RCC 7860 (cell line): ENCODE results near the gene TSC1.

Experiments used
- DNase-seq: peaks from one replicate; pipeline ENCODE4 v3.0.0-alpha.2; 2015; ENCODE audit warnings: low spot score
- FAIRE-seq: peaks from 2 replicates; lab custom pipeline; 2012; peaks lifted over from hg19 to GRCh38; lab: Jason Lieb, UNC

TSC1 gene

GRCh38 chr9:132873403-132873802 lies 71.0 kb downstream of the TSC1 start:
- no peak for FAIRE-seq
- DNase-seq, result no peak

- DNase-seq (no peak), FAIRE-seq (no peak)
These were observed 75.2 kb downstream of the TSC1 start for GRCh38 chr9:132869266-132869665.

GRCh38 chr9:132866898-132867297 lies 77.5 kb downstream of the TSC1 start:
- no peak for DNase-seq
- no peak for FAIRE-seq

GRCh38 chr9:132864691-132865090 lies 79.7 kb downstream of the TSC1 start:
- DNase-seq (no peak), FAIRE-seq (no peak)

- DNase-seq (no peak), FAIRE-seq (no peak)
These were observed 80.1 kb downstream of the TSC1 start for GRCh38 chr9:132864277-132864676.

GRCh38 chr9:132863096-132863495 lies 81.3 kb downstream of the TSC1 start:
- FAIRE-seq, result no peak
- DNase-seq, result no peak

GRCh38 chr9:132862533-132862932 lies 81.9 kb downstream of the TSC1 start:
- FAIRE-seq (no peak), DNase-seq (no peak)

- FAIRE-seq (no peak), DNase-seq (no peak)
These were observed 82.8 kb downstream of the TSC1 start for GRCh38 chr9:132861666-132862065.

GRCh38 chr9:132858751-132859150 lies 85.7 kb downstream of the TSC1 start:
- FAIRE-seq (no peak), DNase-seq (no peak)

GRCh38 chr9:132857616-132858342 lies 86.6 kb downstream of the TSC1 start:
- no peak for FAIRE-seq
- no peak for DNase-seq

- DNase-seq, result no peak
- FAIRE-seq, result no peak
These were observed 87.4 kb downstream of the TSC1 start for GRCh38 chr9:132857031-132857430.

GRCh38 chr9:132855904-132856303 lies 88.5 kb downstream of the TSC1 start:
- no peak for FAIRE-seq
- no peak for DNase-seq

GRCh38 chr9:132854832-132855231 lies 89.6 kb downstream of the TSC1 start:
- FAIRE-seq (no peak), DNase-seq (no peak)

- FAIRE-seq (no peak), DNase-seq (no peak)
These were observed 90.9 kb downstream of the TSC1 start for GRCh38 chr9:132853482-132853881.

GRCh38 chr9:132849185-132849706 lies 95.2 kb downstream of the TSC1 start:
- FAIRE-seq (no peak), DNase-seq (no peak)

- no peak for DNase-seq
- no peak for FAIRE-seq
These were observed 97.4 kb downstream of the TSC1 start for GRCh38 chr9:132846918-132847515.

GRCh38 chr9:132846109-132846917 lies 98.1 kb downstream of the TSC1 start:
- FAIRE-seq (no peak), DNase-seq (no peak)

- DNase-seq (no peak), FAIRE-seq (no peak)
These were observed 102.0 kb downstream of the TSC1 start for GRCh38 chr9:132842124-132843044.
